HG03565 (cell line): Measurements from ENCODE around the gene OSBPL10.
A peak's percentile ranks its signal among the peaks of the same experiment; 100 is the strongest.

Experiments used
- ATAC-seq: cut with Tn5 transposase; IDR thresholded peaks from one replicate; pipeline ENCODE4 v1.9.1; 2021; ENCODE audit warnings: mild to moderate bottlenecking, moderate library complexity; ENCODE audit not compliant: unreplicated experiment

The OSBPL10 gene

DNA sequence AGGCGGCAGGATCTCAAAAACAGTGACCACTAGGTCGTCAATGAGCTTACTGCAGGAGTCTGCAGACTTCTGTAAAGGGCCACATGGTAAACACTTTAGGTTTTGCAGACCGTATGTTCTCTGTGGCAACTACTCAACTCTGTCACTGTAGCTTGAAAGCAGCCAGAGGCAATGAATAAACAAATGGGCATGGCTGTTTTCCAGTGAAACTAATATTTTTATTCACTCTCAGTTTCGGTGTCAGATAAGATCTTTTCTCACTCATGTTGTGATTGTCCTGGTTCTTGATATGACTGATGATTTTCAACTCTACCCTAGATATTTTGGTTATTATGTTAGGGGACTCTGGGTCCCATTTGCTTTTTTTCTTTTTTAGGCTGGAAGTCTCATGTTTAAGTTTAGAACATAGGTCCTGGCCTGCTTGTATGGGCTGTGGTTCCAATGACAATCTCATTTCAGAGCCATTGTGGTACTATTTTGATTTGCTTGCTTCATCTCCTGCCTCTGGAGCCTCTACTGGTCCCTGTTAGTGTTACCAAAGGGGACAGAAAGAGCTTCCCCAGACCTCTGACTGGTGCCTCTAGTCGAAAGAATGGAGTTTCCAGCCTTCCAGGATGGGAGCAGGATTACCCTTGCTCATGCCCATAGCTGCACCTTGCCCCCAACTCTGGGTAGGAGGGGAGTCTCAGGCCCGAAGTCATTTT is 226.3 kb downstream of the OSBPL10 start:
- ATAC-seq: peak; percentile 95

DNA sequence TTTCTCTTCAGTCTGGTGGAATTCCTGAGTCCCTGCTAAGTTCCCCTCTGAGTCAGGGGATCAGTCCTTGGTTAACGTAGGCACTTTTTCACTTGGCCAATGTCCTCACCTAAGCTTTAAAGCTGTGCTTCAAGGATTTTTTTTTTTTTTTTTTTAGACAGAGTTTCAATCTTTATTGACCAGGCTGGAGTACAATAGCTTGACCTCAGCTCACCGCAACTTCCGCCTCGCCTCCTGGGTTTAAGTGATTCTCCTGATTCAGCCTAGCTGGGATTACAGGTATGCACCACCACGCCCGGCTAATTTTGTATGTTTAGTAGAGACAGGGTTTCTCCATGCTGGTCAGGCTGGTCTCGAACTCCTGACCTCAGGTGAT is 228.0 kb downstream of the OSBPL10 start:
- ATAC-seq: no peak

DNA sequence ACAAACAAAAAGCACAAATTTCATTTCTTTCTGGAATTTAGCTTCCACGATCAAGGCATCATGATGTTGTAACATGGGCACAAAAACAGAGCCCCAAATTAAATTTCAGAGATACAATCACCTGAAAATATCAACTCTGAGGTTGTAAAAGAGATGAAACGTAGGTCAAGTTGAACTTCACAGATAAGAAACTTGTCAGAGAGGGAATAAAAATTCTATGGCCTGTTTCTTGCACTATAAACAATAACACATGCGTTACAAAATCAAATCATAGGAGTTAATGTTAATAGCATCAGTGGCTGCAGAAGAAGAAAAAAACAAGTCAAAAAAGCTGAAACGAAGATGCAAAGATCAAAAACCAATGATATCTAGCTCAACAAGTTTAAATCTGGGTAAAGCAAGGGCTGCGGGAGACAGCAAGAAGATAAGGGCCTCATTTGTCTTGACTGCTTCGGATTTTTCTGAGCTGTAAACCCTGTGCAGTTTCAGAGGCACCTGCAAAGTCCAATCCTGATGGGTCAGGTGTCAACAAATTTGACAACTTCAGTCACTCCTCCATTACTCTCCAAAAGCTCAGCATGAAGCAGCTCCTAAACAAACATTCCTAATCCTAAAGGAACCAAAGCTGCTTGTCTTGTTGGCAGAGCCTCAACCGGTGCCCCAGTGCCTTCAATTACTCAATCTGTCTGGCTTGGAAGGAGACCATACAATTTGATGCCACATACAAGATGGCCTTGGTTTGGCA is 228.6 kb downstream of the OSBPL10 start:
- ATAC-seq: no peak

DNA sequence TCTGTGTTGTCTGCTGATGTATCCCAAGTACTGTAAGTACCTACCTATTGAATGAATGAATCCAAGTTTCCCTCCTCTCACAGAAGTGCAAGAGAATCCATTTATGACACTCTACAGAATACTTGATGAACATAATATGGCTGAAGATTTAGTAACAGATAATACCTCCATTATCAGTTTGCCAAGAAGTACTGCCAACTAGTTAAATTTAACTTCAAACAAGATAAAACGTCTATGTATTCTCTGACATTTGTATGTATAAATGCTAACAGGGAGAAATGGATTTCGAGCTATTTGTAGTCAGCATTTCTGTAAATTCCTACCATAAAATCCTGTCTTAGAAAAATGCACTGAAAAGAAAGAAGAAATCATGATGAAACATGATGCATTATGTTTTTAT is 230.7 kb downstream of the OSBPL10 start:
- no peak for ATAC-seq

DNA sequence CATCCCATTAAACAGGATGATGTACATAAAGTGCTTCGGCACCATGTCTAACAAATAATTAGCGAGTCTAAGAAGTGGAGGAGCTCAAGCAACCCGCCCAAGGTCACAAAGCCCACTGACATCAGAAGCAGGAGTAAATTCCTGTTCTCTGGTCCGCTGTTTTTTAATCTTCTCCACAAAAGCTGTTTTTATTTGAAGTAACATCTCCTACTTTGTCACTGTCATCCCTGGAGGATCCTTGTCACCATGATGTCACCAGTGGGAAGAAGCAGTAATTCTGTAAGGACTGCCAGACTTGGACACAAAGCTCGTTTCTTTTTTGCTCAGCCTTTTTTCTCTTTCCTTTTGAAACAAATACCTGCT is 232.1 kb downstream of the OSBPL10 start:
- ATAC-seq: no peak

DNA sequence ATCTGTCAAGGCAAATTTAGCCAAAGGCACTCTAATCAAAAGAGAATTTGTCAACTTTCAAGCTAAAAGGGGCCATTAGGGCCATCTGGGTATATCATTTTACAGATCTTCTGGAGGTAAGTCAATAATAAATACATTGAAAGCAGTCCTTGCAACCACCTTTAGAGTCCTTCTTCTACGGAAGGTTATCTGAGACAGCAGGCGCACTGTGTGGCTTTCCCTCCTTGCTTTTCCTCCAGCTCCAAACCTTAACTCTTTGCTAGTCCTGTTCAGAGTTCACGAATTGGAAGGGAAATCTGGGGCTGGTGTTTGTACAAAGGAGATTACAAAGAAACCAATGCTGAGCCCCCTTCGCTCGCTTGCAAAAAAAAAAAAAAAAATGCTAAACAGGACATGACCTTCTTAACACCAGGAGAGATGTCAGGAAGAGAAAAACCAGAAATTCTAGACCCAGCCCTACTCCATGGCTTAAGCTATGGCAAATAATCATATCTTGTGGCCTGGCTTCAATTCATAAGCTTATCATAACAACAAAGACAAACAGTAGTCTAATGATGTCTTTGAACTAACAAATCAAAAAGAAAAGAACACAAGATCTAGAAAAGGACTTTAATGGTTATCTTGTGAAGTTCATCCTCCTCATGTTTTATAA is 232.7 kb downstream of the OSBPL10 start:
- ATAC-seq: no peak

DNA sequence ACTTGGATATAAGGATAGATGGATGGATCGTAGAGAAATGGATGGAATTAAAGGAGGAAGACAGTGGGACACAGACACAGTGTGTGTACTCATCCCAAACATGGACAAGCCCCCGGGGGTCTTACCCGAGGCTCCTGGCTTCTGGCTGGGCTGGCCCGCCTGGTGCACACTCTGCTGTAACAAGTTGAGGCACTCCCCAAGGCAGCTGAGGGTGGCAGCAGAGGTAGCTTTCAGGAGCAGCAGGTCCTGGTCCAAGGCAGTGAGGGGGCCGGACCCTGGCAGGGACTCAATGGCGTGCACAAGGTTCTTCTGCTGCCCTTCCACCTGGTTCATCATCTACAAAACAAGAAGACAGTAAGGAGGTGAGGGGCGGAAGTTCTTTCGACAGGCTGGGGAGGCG is 233.3 kb downstream of the OSBPL10 start:
- no peak for ATAC-seq

DNA sequence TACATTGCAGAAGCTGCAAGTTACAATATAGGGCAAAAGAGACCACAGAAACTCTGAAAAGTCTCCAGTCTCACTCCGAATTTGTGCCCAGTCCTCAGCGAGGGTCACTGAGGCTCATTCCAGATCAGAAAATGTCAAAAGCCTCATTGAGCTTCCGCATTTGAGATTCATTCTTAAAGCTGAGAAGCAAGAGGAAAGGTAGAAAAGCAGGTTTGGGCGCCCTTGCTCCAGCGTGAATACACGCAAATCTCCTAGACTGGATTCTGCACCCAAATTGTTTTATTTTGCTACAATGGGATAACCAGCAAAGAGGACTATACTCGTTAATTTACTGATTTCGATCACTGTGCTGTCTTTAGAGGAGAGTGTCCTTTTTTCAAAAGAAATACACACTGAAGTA is 236.1 kb downstream of the OSBPL10 start:
- ATAC-seq: no peak

DNA sequence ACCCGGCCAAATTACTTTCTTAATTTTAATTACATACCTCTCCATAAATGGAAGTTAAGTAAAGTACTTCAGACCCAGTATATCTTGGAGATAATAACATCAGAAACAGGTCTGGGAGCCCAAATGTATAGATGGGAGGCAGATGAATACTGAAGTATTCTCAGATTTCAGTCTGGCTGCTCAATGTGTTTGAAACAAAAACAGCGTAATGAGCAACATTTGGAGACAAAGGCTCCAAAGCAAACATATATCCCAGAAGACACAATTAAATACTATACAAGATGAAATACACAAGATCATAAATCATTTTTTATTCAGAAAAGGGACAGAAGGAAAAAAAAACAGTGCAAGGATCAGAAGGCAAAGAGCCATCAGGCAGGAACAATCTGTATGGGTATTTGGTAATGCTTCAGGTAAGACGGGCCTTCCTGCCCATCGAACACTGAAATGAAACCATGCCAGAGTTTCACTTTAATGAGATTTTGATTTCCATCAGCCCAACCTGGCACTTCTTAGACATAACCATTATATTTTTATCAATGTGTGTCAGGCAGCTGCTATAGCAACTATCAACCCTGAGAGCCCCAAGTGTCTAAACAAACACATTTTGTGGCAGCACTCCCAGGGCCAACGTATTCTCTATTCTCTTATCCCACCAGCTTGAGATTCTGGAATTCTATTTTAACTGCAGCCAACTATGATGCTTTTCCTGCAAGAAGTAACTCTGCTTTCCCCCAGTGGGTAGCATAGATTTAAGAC is 237.6 kb downstream of the OSBPL10 start:
- no peak for ATAC-seq

DNA sequence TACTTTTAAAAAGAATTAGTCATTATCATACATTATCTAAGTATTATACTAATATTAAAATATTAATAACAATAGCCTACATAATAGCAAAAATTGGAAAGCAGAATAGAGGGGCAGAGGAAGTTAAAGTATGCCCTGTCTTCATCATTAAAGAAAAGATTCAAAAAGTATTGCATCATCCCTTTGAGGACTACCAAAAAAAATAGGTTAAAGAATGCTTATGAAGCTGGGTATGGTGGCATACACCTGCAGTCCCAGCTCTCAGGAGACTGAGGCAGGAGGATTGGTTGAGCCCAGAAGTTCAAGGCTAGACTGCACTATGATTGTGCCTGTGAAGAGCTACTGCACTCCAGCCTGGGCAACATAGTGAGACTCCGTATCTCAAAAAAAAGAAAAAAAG is 240.7 kb downstream of the OSBPL10 start:
- no peak for ATAC-seq

DNA sequence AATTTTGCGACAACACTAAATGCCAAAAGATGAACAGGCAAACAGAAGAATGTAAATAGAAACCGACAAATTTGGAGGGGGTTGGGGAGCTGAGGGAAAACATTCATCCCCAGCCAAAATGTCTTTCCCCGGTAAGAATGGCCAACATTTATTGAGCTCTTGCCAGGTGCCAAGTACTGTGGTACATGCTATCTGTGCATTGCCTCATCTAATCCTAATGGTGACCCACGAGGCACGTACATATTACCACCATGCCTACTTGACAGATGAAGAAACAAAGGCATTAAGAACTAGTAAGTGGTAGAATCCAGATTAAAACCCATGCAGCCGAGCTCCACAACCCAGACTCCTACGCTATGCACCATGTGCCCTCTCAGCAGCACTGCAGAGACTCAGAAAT is 242.7 kb downstream of the OSBPL10 start:
- no peak for ATAC-seq

DNA sequence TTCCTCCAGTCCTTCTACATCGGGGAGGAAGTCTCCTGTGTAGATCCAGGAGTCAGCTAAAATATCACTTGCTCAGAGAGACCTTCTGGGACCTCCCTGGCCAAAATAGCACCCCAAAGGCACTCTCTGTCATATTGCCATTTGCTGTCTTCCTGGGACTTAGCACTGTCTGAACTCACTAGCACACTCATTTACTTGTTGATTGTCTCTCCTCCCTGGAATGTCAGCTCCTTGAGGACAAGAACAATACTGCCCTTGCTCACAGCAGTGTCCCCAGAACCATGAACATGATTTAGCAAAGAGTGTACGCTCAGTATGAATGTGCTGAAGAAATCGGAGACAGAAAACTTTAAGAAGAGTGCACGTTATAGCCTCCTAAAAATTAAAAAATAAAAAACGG is 245.4 kb downstream of the OSBPL10 start:
- no peak for ATAC-seq

DNA sequence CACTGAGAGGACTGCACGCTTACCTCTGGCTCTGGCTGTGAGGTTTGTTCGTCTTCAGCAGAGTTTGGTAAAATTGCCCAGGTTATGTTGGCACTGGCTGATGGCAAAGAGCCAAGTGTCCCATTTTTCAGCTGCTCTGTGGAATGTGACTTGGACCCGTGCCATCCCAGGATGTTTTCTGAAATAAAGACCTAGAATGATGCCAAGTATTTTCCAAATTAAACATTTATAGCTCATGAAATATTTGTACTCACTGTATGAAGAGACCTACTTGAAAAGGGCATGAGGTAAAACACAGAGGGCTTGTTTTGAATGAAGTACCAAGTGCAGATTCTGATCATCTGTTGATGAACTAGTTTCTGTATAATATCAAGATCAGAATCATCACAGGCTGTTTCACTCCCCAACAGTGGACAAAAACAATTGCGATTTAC is 247.8 kb downstream of the OSBPL10 start:
- ATAC-seq: no peak

DNA sequence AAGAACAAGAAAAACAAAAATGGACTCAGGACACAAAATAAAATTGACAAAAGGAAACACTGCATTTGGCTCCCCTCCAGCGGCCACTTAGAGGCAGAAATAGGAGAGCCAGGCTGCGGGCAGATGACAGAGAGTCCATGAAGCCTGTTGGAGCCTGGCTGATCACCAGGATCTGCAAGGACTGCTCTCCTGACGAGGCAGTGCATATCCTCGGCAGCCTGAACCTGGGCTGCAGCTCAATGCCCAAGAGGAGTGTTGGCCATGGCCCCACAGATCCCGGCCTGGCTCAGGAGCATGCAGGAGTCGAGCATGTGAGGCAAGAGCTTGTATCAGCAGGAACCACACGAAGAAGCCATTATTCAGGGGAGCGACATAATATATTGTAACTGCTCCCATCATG is 248.5 kb downstream of the OSBPL10 start:
- ATAC-seq: no peak

DNA sequence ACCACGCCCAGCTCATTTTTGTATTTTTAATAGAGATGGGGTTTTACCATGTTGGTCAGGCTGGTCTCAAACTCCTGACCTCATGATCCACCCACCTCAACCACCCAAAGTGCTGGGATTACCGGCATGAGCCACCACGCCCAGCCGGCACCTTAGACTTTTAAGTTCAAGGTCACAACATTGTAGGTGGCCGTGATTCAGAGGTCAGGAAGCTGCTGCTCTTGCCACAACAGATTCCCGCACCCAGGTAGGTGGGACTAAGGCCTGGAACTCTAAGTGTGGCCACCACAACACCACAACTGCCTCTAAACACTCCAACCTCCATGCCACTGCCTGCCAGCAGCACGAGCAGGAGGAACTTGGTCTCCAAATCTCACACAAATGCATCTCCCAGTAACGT is 251.5 kb downstream of the OSBPL10 start:
- ATAC-seq: no peak

DNA sequence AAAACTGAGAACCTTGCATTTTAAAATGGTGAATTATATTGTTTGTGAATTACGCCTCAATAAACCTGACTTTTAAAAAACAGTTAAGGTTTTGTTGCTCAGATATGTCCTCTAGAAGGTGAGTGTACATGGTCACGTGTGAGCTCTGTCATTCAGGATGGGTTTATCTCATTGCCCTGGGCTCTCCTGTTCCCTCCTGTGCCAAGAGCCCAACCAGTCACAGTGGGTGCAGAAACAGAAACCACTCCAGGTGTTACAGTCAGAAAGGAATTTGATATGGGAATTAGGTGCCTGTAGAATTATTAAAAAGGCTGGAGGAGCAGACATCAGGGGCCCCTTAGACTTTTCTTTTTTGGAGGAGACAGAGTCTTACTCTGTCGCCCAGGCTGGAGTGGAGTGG is 252.0 kb downstream of the OSBPL10 start:
- no peak for ATAC-seq

DNA sequence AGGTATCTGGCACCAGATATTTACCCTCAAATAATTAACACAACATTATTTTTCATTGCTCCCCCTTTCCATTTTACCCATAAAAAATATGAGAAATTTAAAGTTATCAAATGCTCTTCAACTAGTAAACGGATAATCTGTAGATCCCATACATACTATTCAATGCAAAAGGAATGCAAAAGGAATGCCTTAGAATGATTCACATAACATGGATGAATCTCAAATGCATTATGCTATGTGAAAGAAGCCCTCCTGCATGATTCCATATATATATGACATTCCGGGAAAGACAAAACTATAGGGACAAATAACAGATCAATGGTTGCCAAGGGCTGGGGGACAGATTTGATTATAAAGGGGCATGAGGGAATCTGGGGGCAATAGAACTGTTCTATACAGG is 252.7 kb downstream of the OSBPL10 start:
- ATAC-seq: no peak

DNA sequence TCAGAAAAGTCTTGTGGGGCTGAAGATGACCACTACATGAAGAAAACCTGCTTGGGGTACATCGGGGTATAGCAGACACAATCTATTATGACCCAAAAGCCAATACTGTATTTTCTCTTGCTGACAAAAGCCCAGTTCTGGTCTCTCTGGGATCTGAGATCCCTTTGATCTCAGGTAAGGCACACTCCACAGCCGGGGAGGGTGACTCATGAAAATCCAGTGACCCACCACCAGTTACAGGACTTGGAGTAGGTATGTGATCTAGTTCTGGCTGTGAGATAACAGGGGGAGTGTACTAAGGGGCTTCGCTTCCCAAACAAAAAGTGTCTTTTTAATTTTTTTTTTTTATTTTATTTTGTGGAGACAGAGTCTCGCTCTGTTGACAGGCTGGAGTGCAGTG is 255.1 kb downstream of the OSBPL10 start:
- ATAC-seq: no peak

DNA sequence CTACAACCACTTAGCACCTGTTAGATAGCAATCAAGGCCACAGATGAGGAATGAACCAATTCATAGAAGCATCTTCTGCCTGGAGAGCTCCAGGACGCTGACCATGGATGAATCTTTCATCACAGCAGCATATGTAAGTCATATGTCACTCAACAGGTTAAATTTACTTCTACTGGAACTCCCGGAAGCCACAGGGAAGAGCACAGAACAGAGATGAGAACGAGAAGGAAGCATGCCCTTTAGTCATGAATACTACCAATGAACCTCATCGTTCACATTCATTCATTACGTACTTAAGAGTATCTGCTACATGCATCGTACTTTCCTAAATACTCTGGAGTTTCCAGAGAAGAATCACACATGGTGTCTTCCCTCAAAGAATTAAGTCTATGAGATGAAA is 255.5 kb downstream of the OSBPL10 start:
- no peak for ATAC-seq

DNA sequence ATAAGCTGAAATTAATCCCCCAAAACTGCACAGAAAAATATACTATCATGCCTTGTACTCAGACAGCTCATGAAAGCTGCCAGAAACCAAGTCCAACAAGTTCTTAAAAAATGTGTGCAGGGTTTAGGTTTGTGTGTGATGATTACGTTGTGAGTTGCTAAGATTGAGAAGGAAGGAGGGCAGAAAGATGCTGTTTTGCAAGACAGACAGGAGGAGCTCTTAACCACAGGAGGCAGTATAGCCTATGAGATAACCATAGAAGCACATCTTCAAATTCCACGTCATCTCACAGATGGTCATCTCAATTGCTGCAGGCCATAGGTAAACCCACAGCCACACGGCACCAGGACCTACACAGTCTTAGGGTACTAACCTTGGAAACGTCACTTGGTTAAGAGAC is 256.4 kb downstream of the OSBPL10 start:
- peak; percentile 59 for ATAC-seq

DNA sequence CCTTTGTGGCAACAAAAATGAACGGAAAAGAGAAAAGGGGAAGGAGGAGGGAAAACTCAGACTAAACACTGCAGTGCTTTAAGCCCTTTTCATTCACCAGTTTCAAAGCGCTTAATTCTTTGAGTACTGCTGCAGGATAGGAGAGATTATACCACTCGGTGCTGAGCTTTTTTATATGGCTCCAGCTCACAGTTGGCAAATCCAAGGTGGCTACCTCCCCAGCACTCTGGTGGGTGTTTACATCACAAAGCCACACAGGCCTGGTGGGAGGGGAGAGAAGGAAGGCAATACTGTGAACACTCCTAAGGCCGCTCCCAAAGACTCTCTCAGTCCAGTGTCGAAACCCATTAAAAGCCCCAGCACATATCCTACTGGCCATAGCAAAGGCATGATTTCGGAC is 256.9 kb downstream of the OSBPL10 start:
- ATAC-seq: no peak

DNA sequence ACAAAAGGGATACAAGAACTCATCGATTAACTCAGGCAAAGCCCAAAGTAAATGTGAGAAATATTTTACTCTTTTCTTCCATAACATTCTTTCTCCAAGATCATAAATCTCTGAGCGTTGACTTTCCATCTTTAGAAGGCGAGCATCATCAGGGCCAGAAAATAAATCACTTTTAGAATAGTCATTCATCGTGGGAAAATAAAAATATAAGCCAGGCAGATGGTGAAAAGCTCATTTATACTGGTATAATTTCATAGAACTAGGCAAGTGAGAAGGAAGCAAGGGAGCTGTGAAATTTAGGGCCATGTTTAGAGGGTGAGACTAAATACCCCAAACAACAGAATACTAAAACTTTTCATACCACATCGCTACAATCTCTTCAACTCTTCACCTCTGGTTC is 257.4 kb downstream of the OSBPL10 start:
- ATAC-seq: no peak
